ENCODE results near the gene KRT84. TPM values are rescaled to one million over a fixed set of nuclear protein-coding genes. Genes with fewer than 3 reads are reported as not detected.
"Not testable (repeated sequence)": the region's sequence is repeated elsewhere in the genome, so short reads cannot be mapped to it uniquely, and the experiment has no call there.

The KRT84 gene
- total RNA-seq, 1 donor from 2014 or later = not detected

GRCh38 chr12:52360663-52361271 lies 24.7 kb downstream of the KRT84 start:
- DNase-seq (ENCODE audit: low spot score) = peak; percentile 83

- peak; percentile 81 for DNase-seq (ENCODE audit: low spot score)
Observed at GRCh38 chr12:52360106-52360662, 25.3 kb downstream of the KRT84 start.

- no peak for DNase-seq (ENCODE audit: low spot score)
Observed at GRCh38 chr12:52359621-52360061, 25.8 kb downstream of the KRT84 start.

- peak; percentile 53 for DNase-seq (ENCODE audit: low spot score)
Observed at GRCh38 chr12:52358575-52359350, 26.7 kb downstream of the KRT84 start.

- peak; percentile 72 for DNase-seq (ENCODE audit: low spot score)
Observed at GRCh38 chr12:52356762-52357580, 28.5 kb downstream of the KRT84 start.

- peak; percentile 84 for DNase-seq (ENCODE audit: low spot score)
Observed at GRCh38 chr12:52356031-52356761, 29.3 kb downstream of the KRT84 start.

GRCh38 chr12:52355176-52355575 lies 30.3 kb downstream of the KRT84 start:
- peak; percentile 11 for DNase-seq (ENCODE audit: low spot score)

- peak; percentile 43 for DNase-seq (ENCODE audit: low spot score)
Observed at GRCh38 chr12:52354200-52354599, 31.3 kb downstream of the KRT84 start.

GRCh38 chr12:52353766-52354165 lies 31.7 kb downstream of the KRT84 start:
- DNase-seq (ENCODE audit: low spot score) = peak; percentile 82

GRCh38 chr12:52352951-52353350 lies 32.5 kb downstream of the KRT84 start:
- peak; percentile 30 for DNase-seq (ENCODE audit: low spot score)

- DNase-seq (ENCODE audit: low spot score) = peak; percentile 79
Observed at GRCh38 chr12:52351196-52352059, 34.0 kb downstream of the KRT84 start.

- peak; percentile 41 for DNase-seq (ENCODE audit: low spot score)
Observed at GRCh38 chr12:52350786-52351185, 34.7 kb downstream of the KRT84 start.

- peak; percentile 75 for DNase-seq (ENCODE audit: low spot score)
Observed at GRCh38 chr12:52350021-52350620, 35.3 kb downstream of the KRT84 start.

- DNase-seq (ENCODE audit: low spot score) = peak; percentile 3
Observed at GRCh38 chr12:52349196-52349595, 36.3 kb downstream of the KRT84 start.

- no peak for DNase-seq (ENCODE audit: low spot score)
Observed at GRCh38 chr12:52347551-52348510, 37.6 kb downstream of the KRT84 start.

GRCh38 chr12:52347016-52347415 lies 38.4 kb downstream of the KRT84 start:
- no peak for DNase-seq (ENCODE audit: low spot score)

GRCh38 chr12:52346593-52346992 lies 38.9 kb downstream of the KRT84 start:
- DNase-seq (ENCODE audit: low spot score) = no peak

GRCh38 chr12:52345041-52345440 lies 40.4 kb downstream of the KRT84 start:
- not testable (repeated sequence) for DNase-seq (ENCODE audit: low spot score)
